ENCODE results near the gene PCBP3.

DNA sequence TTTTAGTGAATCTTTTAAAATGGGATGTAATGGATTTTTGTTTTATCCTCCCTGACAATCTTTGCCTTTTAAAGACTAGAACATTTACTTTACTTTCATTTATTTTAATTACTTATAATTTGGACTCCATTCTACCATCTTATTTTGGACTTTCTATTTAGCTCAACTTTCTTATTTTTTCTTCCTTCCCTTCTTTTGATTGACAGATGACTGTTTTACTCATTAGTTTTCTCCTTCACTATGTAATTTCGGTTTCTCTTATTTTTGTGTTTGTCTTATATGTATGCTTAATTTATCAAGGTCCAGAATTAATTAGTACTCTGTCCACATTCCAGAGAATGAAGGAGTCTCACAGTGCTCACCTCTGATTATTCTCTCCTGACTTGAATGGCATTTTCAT is 109.9 kb downstream of the PCBP3 start:
- TF ChIP-seq, protein P1, sequence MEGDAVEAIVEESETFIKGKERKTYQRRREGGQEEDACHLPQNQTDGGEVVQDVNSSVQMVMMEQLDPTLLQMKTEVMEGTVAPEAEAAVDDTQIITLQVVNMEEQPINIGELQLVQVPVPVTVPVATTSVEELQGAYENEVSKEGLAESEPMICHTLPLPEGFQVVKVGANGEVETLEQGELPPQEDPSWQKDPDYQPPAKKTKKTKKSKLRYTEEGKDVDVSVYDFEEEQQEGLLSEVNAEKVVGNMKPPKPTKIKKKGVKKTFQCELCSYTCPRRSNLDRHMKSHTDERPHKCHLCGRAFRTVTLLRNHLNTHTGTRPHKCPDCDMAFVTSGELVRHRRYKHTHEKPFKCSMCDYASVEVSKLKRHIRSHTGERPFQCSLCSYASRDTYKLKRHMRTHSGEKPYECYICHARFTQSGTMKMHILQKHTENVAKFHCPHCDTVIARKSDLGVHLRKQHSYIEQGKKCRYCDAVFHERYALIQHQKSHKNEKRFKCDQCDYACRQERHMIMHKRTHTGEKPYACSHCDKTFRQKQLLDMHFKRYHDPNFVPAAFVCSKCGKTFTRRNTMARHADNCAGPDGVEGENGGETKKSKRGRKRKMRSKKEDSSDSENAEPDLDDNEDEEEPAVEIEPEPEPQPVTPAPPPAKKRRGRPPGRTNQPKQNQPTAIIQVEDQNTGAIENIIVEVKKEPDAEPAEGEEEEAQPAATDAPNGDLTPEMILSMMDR (IDR thresholded peaks at IDR 0.05; ENCODE audit: control extremely low read depth in 1 of 3, insufficient read depth in 1 of 3, low read depth in 1 of 3, low read length in 3 of 3) = no peak
- no peak for TF ChIP-seq EGR1 (IDR thresholded peaks at IDR 0.05; ENCODE audit: borderline replicate concordance, low read depth, low read length)
- no peak for TF ChIP-seq SP1 (IDR thresholded peaks at IDR 0.05; ENCODE audit: low read depth, low read length)
- no peak for TF ChIP-seq KDM1A (IDR thresholded peaks at IDR 0.05; ENCODE audit: borderline replicate concordance, low read length)
- no peak for TF ChIP-seq JUN (IDR thresholded peaks at IDR 0.05; ENCODE audit: low read depth, low read length)
